Right kidney (tissue), 1 donor: ENCODE measurements around the gene PGM2L1.
"Not testable (repeated sequence)": the region's sequence is repeated elsewhere in the genome, so short reads cannot be mapped to it uniquely, and the experiment has no call there.

Experiments
- DNase-seq: peaks from one replicate; pipeline ENCODE4 v3.0.0-alpha.2; 2016

Gene PGM2L1

GRCh38 chr11:74403607-74404321 lies 5.5 kb upstream of the PGM2L1 start:
- no peak for DNase-seq

GRCh38 chr11:74400606-74401005 lies 2.4 kb upstream of the PGM2L1 start:
- DNase-seq: no peak

GRCh38 chr11:74397501-74398243 lies 561 bp downstream of the PGM2L1 start:
- peak; percentile 79 for DNase-seq

GRCh38 chr11:74392256-74392655 lies 6.0 kb downstream of the PGM2L1 start:
- no peak for DNase-seq

GRCh38 chr11:74391193-74391592 lies 7.0 kb downstream of the PGM2L1 start:
- DNase-seq: no peak

GRCh38 chr11:74390697-74391096 lies 7.5 kb downstream of the PGM2L1 start:
- DNase-seq: no peak

- no peak for DNase-seq
Measured at GRCh38 chr11:74388678-74389327, 9.4 kb downstream of the PGM2L1 start.

GRCh38 chr11:74384641-74385040 lies 13.6 kb downstream of the PGM2L1 start:
- DNase-seq: no peak

GRCh38 chr11:74380746-74381439 lies 17.3 kb downstream of the PGM2L1 start:
- no peak for DNase-seq

- no peak for DNase-seq
Measured at GRCh38 chr11:74377689-74378088, 20.5 kb downstream of the PGM2L1 start.

- no peak for DNase-seq
Measured at GRCh38 chr11:74373382-74373781, 24.9 kb downstream of the PGM2L1 start.

- DNase-seq: no peak
Measured at GRCh38 chr11:74371269-74372052, 26.8 kb downstream of the PGM2L1 start.

GRCh38 chr11:74370123-74370522 lies 28.1 kb downstream of the PGM2L1 start:
- no peak for DNase-seq

- no peak for DNase-seq
Measured at GRCh38 chr11:74367881-74368280, 30.4 kb downstream of the PGM2L1 start.

- no peak for DNase-seq
Measured at GRCh38 chr11:74366576-74366975, 31.7 kb downstream of the PGM2L1 start.

GRCh38 chr11:74365805-74366204 lies 32.4 kb downstream of the PGM2L1 start:
- DNase-seq: not testable (repeated sequence)

- no peak for DNase-seq
Measured at GRCh38 chr11:74357449-74357848, 40.8 kb downstream of the PGM2L1 start.

- DNase-seq: no peak
Measured at GRCh38 chr11:74355626-74356025, 42.6 kb downstream of the PGM2L1 start.

GRCh38 chr11:74354036-74354435 lies 44.2 kb downstream of the PGM2L1 start:
- no peak for DNase-seq

- no peak for DNase-seq
Measured at GRCh38 chr11:74347381-74347780, 50.9 kb downstream of the PGM2L1 start.

- no peak for DNase-seq
Measured at GRCh38 chr11:74345420-74345819, 52.8 kb downstream of the PGM2L1 start.

GRCh38 chr11:74341921-74342320 lies 56.3 kb downstream of the PGM2L1 start:
- no peak for DNase-seq
